Omental fat pad (tissue), 4 donors: ENCODE data around the gene TK2. TPM values are rescaled to one million over a fixed set of nuclear protein-coding genes. Genes with fewer than 3 reads are reported as not detected.

Experiments
- ATAC-seq: fragments of 150-250 bp; one replicate; pipeline ENCODE4 v1.9.1; 2016; ENCODE audit warnings: mild to moderate bottlenecking, moderate library complexity; ENCODE audit not compliant: low FRiP score
- DNase-seq: peaks from one replicate; pipeline ENCODE4 v3.0.0-alpha.2; 2019; ENCODE audit warnings: low spot score
- CTCF ChIP-seq, 3 donors: fragments of 450-650 bp; IDR thresholded peaks; one replicate each; pipeline ENCODE4 v1.5.1; 2016 to 2017; ENCODE audit warnings: antibody characterized with exemption in 3 of 3, mild to moderate bottlenecking in 3 of 3, moderate library complexity in 2 of 3
- total RNA-seq, 4 donors: library from RNA; depleted of rRNA; stranded (reverse); fragments of >200 nt; gene quantifications; one replicate each; pipeline ENCODE4 v1.1.0, GENCODE V29; 2016

The TK2 gene
- total RNA-seq, 4 donors from 2014 or later: 39.9 to 69.7 (median 56.0) TPM

DNA sequence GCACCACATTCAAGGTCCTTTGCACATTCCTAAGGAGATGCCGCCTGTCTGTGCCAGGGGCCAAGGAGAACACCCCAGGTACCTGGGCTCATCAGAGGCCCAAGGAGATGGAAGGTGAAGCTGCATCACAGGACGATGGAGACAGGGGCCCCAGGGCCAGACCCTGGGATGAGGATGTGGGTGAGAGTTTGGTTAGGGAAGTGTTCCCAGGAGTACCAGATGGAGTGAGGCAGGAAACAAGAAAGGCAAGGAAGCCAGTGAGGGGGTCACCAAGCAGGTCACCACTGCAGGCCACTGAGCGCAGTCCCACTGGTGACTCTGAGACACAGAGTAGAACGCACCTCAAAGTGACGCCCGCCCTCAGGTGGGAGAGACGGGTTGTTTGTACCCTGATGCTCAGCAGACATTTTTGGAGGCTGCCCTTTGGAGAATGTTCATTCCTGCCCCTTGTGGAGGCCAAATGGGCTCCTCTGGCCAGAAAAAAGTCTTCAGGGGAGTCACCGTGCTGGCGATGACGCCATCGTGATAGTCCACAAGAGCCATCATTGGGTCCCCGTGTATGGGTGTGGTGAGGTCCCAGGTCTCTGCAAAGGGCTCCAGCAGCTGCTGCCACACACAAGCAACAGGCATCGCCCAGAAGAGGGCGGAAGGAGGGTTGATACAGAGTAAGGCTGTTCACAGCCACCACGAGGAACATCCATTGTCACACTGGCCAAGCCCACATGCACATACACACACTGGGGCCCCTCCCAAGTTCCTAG lies 65.3 kb downstream of the TK2 start:
- no peak for TF ChIP-seq CTCF (IDR thresholded peaks at IDR 0.05)
- no peak for ATAC-seq
- no peak for DNase-seq

DNA sequence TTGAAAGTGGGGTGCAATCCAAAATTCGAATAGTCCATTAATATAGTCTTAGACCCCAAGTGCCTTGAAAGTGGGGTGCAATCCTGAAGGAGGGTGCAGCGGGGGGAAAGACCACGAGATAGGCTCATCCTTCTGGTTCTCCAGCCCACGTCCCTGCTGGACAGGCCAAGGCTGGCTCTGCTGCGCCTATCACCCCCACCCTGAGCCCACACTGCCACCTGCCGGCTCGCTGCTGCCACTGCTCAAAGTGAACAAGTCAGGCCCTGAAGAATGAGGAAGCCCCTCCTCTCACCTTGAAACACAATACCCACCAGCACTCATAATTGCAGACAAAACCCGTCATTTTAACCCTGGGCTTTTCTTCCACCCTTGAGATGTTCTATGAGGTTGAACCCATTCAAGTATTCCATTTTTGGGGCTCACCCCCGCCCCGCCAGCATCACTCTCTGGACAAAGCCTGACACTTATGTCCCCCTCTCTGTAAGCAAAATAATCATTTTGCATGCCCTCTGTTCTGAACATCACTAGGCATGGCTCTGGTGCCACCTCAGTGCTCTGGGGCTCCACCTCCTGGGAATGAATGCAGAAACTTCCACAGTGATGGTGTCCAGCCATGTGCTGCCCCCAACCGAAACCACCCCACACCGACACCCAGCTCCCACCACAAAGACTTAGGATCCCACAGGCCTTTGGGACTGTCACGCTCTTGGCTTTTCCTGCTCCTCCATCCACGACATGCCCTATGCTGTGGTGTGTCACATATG lies 66.1 kb downstream of the TK2 start:
- DNase-seq: peak; percentile 46
- peak; percentile 70 for ATAC-seq
- peak in 2 of 3 donors; percentile 23 to 44 for TF ChIP-seq CTCF (IDR thresholded peaks at IDR 0.05)

GRCh38 chr16:66481943-66482390 lies 68.0 kb downstream of the TK2 start:
- no peak for ATAC-seq
- no peak for TF ChIP-seq CTCF (IDR thresholded peaks at IDR 0.05)
- no peak for DNase-seq

GRCh38 chr16:66481081-66481942 lies 68.6 kb downstream of the TK2 start:
- no peak for ATAC-seq
- TF ChIP-seq CTCF (IDR thresholded peaks at IDR 0.05): no peak

DNA sequence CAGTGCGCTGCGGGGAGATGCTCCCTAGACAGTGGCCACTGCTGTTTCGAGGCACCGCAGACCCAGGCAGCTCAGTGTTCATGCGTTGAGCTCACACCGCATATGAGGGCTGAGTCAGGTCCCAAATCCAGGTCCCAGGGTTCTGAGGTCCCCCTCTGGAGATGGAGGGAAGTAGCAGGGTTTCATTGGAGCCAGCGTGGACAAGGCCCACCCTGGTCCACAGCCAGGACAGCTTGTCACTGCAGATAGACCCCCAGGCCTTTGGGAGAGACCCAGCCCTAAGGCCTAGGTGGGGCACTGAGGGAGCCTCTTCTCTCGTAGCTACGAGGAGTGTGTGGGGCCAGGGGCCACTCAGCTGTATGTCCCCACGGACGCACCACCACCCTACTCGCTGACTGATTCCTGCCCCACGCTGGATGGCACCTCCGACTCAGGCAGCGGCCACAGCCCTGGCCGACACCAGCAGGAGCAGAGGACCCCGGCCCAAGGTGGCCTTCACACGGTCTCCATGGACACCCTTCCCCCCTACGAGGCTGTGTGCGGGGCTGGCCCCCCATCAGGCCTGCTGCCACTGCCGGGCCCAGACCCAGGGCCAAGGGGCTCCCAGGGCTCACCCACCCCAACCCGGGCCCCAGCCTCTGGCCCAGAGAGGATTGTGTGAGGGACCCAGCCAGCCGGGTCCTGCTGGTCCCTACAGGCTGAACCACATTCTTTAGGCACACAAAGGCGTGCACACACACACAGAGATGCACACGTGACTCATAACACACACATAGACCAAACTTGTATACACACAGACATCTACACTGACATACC lies 69.4 kb downstream of the TK2 start:
- no peak for TF ChIP-seq CTCF (IDR thresholded peaks at IDR 0.05)
- DNase-seq: no peak
- no peak for ATAC-seq

More at GRCh38 chr16:66481081-66481942, 68.6 kb downstream of the TK2 start:
- DNase-seq: no peak

- no peak for ATAC-seq
- no peak for DNase-seq
- TF ChIP-seq CTCF (IDR thresholded peaks at IDR 0.05): no peak
Observed at GRCh38 chr16:66479661-66480264, 70.2 kb downstream of the TK2 start.
